ENCODE results near the gene SEMA4B.
"Not testable (repeated sequence)": the region's sequence is repeated elsewhere in the genome, so short reads cannot be mapped to it uniquely, and the experiment has no call there.

SEMA4B gene

GRCh38 chr15:90201130-90201943 is at the start of gene SEMA4B:
SEMA4B (plus strand) TSS chr15:90201330; CDS start chr15:90201579, 249 bp downstream.
- DNase-seq, result peak; percentile 27

- no peak for DNase-seq
Measured at GRCh38 chr15:90151989-90152645, 49.0 kb upstream of the SEMA4B start.

- DNase-seq, result no peak
Measured at GRCh38 chr15:90153658-90154057, 47.5 kb upstream of the SEMA4B start.

- no peak for DNase-seq
Measured at GRCh38 chr15:90154246-90154645, 46.9 kb upstream of the SEMA4B start.

GRCh38 chr15:90154861-90155626 is 46.1 kb upstream of the SEMA4B start:
- no peak for DNase-seq

GRCh38 chr15:90159213-90159612 is 41.9 kb upstream of the SEMA4B start:
- DNase-seq, result no peak

- DNase-seq, result no peak
Measured at GRCh38 chr15:90160781-90161727, 40.1 kb upstream of the SEMA4B start.

- no peak for DNase-seq
Measured at GRCh38 chr15:90161950-90162361, 39.2 kb upstream of the SEMA4B start.

GRCh38 chr15:90162956-90163355 is 38.2 kb upstream of the SEMA4B start:
- DNase-seq, result no peak

GRCh38 chr15:90164239-90164638 is 36.9 kb upstream of the SEMA4B start:
- not testable (repeated sequence) for DNase-seq

GRCh38 chr15:90165157-90165556 is 36.0 kb upstream of the SEMA4B start:
- DNase-seq, result no peak

- DNase-seq, result no peak
Measured at GRCh38 chr15:90165659-90166489, 35.3 kb upstream of the SEMA4B start.

- no peak for DNase-seq
Measured at GRCh38 chr15:90167121-90167520, 34.0 kb upstream of the SEMA4B start.

- DNase-seq, result no peak
Measured at GRCh38 chr15:90171623-90172022, 29.5 kb upstream of the SEMA4B start.

GRCh38 chr15:90173372-90173771 is 27.8 kb upstream of the SEMA4B start:
- DNase-seq, result no peak

- no peak for DNase-seq
Measured at GRCh38 chr15:90174140-90174875, 26.8 kb upstream of the SEMA4B start.

- DNase-seq, result no peak
Measured at GRCh38 chr15:90177012-90177411, 24.1 kb upstream of the SEMA4B start.

GRCh38 chr15:90178468-90179435 is 22.4 kb upstream of the SEMA4B start:
- DNase-seq, result no peak

GRCh38 chr15:90181776-90182175 is 19.4 kb upstream of the SEMA4B start:
- DNase-seq, result no peak
